HG02973 (cell line): Measurements from ENCODE around the gene AUTS2.
A peak's percentile ranks its signal among the peaks of the same experiment; 100 is the strongest.

Source experiments
- ATAC-seq: cut with Tn5 transposase; IDR thresholded peaks from one replicate; pipeline ENCODE4 v1.9.1; 2021; ENCODE audit warnings: moderate library complexity; ENCODE audit not compliant: unreplicated experiment

Gene AUTS2

DNA sequence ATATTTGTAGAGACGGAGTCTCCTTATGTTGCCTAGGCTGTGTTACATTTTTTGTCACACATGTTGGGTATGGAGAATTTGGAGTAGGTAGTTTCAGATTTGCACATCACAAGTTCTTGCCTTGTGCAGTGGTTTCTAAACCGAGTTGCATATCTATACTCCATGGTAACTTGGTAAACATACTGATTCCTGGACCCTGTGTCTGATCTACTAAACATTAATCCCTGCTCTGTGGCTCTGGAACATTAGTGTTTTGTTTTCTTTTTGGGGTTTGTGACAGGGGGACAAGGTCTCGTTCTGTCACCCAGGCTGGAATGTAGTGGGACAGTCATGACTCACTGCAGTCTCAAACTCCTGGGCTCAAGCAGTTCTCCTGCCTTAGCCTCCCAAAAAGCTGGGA is 24.7 kb downstream of the AUTS2 start:
- ATAC-seq: peak; percentile 79

DNA sequence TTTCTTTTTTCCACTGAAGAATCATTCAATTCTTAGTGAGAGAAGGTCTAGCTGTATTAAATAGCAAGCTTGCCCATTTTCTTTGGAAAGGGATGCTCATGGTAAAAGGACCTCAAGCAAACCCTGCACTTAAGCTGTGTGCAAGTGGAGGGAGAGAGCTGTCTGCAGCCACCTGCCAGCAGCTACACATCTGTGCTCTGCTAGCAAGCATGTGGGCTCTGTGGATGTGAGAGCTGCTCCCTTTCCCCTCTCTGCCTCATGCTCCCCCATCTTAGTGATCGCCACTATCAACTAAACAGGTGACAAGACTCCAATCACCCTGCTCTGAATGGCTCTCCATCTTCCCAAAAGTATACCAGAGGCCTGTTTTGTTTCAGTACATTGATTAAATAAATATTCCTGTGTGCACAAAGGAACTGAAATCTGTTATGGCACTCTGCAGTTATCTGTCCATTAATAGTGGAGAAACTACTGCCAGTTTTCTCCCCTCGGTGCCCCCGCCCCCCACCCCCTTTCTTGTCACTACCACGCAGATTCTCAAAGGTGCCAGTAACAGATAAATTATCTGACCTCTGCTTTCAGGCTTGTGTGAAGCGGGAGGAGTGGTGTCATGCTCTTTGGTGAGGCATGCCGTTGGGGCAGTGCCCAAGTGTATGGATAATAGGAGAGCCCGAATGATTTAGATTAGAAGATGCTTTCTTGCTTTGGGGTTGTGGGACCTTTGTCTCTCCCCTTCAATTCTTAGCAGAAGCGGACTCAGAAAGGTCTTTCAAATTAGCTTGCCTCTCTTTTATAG is 26.4 kb downstream of the AUTS2 start:
- no peak for ATAC-seq

DNA sequence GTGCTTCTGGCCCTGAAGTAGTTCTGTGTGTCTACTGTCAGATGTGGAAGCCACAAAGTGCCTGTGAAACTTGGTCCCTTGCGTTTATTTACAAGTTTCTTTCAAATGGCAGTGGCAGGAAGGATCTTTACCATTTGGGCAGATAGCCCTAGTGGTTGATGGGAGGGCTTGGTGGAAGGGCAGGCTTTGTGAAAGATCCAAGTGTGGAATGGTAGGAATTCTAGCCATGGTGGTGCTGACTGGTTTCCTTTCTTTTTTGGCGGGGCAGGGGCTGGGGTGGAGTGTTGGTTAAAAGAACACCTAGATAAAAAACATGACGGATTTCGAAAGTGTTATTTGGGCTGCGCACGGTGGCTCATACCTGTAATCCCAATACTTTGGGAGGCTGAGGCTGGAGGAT is 27.0 kb downstream of the AUTS2 start:
- no peak for ATAC-seq

DNA sequence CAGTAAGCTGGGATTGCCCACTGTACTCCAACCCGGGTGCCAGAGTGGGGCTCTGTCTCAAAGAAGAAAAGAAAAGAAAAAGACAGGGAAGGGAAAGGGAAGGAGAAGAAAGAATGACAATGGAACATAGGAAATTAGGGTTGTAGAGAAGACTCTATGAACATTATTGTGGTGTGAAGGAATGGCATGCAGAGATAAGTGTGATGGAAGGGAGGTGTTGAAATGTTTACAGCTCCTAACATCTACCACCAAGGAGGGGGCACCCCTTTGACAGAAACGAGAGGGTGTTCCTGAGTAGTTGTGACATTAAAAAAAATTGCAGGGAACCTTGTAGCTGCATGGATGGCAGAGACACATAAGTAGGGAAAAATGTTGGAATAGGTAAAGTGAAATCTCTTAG is 27.5 kb downstream of the AUTS2 start:
- ATAC-seq: no peak

DNA sequence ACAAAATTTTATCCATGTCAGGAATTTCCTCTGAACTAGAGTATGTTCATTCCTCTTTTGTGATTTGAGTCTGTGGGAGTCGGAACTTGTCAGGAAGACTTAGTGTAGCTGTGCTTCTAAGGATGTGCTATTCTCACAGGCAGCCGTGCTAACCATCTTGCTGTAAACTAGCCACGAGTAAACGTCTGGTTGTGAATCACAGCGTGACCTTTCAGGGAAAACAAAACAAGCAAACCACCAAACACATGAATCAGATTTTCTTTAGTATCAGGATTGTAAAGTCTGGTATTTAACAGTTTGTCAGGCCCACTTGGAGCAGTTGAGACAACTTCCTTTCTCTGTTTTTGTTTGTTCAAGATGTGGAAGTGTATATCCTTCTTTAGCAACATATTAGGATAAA is 32.0 kb downstream of the AUTS2 start:
- ATAC-seq: no peak

DNA sequence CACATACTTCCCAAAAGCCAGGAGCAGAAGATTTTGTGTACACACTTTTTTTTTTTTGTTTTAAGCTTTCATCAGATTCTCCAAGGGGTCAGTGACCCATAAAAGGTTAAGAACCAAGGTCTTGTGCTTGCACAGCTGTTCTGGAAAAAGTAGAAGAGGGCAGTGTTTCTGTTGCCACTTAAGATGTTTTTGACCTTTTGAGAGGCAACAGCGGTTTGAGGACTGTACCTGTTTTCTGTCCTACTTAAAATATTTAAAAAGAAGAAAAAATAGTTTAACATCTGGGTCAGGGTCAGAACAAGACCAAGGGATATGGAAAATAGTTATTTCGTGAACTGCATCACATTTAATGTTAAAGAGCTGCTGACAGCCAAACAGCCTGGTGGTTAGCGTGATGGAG is 32.9 kb downstream of the AUTS2 start:
- ATAC-seq: no peak

DNA sequence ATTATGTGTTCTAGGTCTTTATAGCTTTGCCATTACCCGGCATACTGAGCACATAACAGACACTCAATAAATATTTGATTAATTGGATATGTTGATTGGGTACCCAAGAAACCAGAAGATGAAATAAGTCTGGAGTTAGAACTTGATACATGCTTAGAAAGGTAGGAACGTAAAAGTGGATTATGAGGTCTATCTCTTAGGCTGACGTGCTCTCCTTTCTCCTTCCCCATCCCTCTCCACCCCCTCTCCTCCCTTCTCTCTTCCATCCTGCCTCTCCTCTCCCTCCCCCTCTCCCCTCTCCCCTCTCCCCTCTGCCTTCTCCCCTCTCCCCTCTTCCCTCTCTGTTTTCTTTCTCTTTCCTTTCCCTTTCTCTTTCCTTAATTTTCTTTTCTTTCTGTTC is 34.0 kb downstream of the AUTS2 start:
- ATAC-seq: no peak

DNA sequence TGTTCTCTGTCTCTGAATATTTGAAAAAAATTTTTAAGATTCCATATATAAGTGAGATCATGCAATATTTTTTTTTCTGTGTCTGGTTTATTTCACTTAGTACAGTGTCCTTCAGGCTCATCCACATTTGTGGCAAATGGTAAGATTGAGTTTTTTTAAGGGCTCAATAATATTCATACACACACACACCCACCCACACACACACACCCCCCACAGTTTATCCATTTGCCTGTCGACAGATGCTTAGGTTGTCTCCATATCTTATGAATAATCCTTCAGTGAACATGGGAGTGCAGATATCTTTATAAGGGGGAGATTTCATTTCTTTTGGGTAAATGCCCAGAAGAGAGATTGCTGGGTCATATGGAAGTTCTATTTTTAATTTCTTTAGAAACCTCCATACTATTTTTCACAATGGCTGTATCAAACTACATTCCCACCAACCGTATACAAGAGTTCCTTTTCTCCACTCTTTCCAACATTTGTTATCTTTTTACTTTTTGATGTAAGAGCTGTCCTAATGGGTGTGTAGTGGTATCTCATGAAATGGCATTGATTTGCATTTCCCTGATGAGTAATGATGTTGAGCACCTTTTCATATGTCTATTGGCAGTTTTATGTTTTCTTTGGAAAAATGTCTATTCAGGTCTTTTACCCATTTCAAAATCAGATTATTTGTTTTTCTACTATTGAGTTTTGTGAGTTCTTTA is 35.0 kb downstream of the AUTS2 start:
- no peak for ATAC-seq

DNA sequence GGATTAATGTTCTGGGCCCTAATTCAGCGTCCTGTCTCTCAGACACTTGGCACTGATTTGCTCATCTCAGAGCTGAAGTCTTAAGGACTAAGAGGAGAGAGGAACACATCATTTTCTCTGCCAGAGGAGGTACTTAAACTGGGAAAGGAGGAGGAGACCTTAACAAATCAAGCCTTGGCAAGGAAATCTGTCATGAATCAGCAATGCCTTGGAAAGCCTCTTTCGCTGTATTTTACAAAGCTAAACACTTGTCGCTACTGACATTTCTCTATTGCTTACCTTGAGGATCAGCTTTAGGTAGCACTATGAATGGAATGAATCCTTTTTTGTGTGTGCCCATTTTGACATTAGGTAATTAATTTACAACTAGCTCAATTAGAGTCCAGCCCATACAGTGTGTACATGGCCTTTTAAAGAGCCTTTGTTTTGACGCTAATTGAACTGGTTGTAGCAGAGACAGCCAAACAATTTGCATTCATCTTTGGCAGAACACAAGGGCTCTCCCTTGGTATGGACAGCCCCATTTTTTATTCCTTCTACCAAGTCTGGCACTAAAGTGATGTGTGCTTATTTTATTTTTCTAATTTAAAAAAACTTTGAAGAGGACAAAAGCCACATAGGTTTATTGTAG is 37.4 kb downstream of the AUTS2 start:
- ATAC-seq: no peak

DNA sequence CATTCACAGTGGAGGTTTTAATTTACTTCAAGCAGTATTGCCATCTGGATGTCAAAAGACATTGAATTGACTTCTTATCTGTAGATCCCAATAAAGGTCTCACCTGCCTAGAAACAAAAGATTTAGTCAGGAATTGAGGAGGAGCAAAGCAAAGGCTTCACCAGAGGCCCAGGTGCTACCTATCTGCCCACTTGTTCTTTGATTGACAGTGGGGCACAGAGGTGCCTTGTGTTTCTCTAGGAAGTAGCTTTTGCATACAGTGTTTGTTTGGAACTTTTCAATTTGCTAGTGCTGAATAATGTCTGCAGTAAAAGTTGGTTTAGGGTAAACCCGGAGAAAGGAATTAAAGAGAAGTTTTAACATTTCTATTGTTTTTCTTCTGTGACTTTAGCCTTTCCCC is 40.4 kb downstream of the AUTS2 start:
- ATAC-seq: no peak

DNA sequence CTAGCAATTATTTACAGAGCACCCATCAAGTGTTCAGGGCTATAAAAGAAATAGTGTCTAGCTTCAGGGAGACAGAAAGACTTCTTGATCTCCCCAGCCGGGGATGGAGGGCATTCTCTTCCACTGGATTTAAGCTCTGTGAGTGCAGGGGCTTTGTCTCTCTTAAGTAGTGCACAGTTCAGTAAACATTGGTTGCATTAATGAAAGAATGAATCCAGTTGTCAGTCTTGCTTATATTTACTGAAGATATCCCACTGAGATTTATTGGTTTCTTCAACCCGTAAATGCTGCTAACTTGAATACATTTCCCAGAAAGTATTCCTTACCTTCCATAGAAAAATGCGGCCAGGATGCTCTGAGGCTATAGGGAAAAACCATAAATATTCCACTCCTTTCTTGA is 41.9 kb downstream of the AUTS2 start:
- ATAC-seq: no peak

DNA sequence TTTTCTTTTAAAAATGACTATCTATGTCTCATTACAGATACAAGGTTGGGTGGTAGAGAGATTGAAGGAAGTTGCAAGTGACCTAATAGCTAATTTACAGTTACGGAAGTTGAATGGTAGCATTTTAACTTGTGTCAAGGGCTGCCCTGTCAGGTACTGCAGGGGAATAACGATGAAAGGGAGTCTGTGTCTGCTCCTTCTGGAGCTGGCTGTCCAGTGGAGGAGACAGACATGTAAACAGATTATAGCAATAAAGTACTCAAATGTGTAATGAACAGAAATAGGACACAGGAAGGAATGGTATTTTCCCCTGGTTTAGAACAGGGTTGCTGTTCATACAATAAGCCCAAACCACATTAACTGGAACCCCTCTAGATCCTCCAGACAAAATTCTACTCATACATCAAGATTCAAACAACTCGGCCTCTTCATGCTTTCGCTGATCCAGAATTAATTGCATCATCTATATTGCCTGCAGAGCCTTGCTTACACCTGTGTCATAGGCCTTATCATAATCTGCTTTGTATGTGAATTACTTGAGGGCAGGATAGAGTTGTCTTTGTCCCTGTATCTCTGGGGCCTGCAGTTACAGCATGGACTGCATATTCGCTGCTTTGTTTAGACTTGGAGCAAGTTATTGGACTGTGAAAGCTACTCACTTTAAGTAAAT is 42.8 kb downstream of the AUTS2 start:
- no peak for ATAC-seq

DNA sequence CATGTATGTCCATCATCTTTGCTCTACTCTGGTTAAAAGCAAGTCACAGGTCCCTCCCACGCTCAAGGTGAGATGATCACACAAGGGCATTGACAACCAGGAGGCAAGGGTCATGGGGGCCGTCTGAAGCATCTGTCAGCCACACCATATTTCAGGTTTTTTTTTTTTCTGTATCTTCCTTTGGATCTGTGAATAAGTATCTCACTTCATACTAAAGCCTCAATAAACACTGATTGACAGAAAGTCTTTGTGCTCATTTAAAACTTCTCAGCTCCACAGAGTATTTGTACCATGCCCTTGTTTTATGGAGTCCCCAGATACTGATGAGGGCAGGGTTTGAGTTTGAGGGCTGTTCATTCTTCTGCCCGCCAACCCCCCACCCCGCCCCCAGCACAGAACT is 45.0 kb downstream of the AUTS2 start:
- no peak for ATAC-seq

DNA sequence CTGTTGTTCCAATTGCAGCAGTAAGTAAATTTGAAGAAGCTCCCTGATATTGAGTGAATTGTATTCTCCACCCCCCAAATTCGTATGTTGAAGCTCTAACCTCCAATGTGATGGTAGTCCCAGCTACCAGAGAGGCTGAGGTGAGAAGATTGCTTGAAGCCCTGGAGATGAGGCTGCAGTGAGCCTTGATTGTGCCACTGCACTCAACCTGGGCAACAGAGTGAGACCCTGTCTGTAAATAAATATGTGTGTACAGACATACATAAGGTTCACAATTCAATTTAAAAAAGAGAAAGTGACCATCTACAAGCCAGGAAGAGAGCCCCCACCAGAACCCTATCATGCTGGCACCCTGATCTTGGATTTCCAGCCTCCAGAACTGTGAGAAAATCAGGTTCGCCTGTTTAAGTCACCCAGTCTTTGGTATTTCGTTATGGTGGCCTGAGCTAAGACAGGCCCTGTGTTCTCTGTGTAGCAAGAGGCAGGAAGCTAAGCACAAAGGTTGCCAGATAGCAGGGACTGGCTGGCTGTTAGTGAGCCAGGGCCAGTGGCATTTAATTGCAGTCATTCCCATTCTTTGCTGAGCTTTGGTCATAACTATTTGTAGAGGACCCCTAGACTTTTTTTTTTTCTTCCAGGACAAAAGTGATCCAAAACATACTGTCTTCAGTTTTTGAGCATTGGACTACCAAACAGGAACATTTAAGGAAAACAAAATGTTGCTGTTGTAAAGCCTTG is 45.6 kb downstream of the AUTS2 start:
- no peak for ATAC-seq

DNA sequence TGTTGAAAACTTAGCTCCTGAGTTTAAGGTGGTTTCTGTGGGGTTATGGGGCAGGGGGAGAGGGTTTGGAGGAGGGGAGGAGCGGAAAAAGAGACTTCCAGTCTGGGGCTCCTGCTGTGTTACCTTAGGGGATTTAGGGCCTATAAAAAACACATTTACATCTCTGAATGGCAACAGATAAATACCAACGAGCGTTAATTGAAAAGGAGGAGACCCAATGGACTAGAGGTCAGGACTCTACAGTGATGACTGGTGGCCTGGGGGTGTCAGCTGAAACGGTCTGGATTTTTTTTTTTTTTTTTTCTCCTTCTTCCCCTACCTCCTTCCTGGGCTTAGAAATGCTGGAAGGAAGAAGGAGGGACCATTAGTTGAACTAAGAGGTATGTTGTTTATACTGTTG is 47.4 kb downstream of the AUTS2 start:
- no peak for ATAC-seq

DNA sequence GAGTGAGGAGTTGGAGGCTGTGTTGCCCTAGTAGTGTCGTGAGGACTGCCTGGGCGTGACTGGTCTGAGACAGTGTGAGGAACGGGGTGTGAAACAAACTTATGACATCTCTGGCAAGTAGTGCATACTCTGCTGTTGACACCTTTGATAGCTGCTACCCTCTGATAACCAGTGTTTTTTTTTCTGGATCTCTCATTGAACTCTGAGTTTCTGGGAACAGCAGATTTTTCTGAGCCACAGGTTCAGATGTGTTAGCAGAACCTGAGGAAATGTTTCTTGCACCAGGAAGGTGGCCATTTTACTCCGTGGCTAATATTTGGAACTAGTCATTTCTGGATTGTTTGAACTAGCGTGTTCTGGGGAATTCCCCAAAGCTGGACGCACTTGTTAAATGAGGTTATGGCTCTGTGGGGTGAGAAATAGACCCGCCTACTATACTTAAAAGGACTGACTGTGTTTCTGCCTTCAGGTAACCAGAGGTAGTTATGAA is 52.9 kb downstream of the AUTS2 start:
- ATAC-seq: peak; percentile 89

DNA sequence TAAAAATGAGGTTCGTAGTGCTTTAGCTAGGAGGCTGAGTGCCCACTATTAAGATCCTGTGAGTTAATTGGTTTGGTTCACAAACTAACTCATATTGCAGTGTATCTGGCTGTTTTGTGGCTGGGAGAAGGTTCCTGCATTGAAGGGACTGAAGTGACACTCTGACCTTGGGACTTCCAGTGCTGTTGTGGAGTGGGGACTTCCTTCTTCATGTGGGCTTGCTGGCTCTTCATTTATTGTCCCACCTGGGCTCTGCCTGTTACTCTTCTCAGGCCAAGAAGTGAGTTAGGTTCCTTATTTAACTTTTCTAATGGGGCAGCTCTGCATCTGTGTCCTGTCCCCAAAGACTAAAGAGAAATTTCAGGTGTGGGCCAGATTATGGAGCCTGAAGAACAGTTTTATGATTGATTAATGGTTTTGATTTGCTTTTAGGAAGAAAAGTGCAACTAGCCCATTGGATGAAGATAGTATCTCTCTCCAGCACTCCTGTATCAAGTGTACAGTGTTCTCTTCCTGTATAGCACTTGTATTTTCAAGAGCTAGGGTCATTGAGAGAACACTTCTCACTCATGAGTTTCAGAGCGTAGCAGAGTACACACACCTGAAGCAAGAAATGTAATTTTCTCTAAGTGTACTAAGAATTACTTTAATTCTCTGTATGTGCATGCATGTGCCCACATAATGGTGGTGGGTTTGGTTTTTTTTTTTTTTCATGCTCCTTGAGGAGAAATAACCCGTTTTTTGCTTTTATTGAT is 54.8 kb downstream of the AUTS2 start:
- ATAC-seq: no peak

DNA sequence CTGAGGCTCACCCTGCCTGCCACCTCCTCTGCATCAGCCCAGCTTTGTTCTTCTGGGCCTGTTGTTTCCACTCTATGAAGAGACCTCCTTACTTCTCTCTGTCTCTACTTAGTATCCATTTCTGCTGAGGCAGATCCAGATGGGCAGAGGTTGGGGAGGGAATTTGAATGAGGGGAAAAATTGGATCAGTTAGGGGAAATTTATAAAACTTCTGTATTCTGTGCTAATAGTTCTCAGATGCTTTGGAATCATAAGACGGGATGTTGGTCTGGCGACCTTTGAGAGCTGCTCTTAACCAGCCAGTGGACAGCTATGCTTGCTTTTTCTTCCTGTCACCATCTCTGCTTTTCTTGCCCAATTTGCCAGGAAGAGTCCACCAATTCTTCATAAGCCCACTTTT is 55.5 kb downstream of the AUTS2 start:
- ATAC-seq: no peak

DNA sequence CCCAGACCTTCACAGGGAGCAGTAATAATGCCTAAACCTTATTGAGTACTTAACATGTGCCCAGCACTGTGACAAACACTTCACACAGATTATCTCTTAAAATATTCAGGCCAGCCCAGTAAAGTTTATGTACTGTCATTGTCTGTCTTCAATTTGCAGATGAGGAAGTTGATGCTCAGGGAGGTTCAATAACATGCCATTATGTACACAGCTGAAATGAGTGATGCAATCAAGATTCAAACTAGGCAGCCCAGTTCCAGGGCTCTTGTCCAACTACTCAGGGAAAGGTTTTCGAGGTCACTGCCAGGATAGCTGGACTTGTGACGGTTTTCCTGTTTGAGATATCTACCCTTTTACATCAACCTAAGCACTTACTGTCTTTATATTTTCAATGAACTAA is 56.1 kb downstream of the AUTS2 start:
- ATAC-seq: no peak
